H9 (cell line): ENCODE results near the gene COPS6. TPM values are rescaled to one million over a fixed set of nuclear protein-coding genes. Genes with fewer than 3 reads are reported as not detected.

ENCODE experiments used
- DNase-seq: peaks from one replicate; pipeline ENCODE4 v3.0.0-alpha.2; 2017
- H2AFZ ChIP-seq: one replicate; pipeline ENCODE4 v1.6.1; 2013; ENCODE audit warnings: mild to moderate bottlenecking, low read length, control low read depth, moderate library complexity
- H2AK5ac ChIP-seq: 2 replicates; pipeline ENCODE4 v1.6.1; 2013; ENCODE audit warnings: low read length, control low read depth, mixed read lengths; ENCODE audit not compliant: insufficient read length
- H2BK120ac ChIP-seq: one replicate; pipeline ENCODE4 v1.6.1; 2013; ENCODE audit warnings: low read depth, mild to moderate bottlenecking, low read length, control low read depth, inconsistent platforms; ENCODE audit not compliant: poor library complexity, severe bottlenecking
- H2BK12ac ChIP-seq: 2 replicates; pipeline ENCODE4 v1.6.1; 2013; ENCODE audit warnings: low read length, control low read depth, mixed read lengths, low read depth; ENCODE audit not compliant: insufficient read length
- H2BK15ac ChIP-seq: 2 replicates; pipeline ENCODE4 v1.6.1; 2013; ENCODE audit warnings: low read depth, low read length, control low read depth
- H2BK20ac ChIP-seq: one replicate; pipeline ENCODE4 v1.6.1; 2013; ENCODE audit warnings: low read depth, mild to moderate bottlenecking, low read length, control low read depth, inconsistent platforms; ENCODE audit not compliant: poor library complexity, severe bottlenecking
- H2BK5ac ChIP-seq: 2 replicates; pipeline ENCODE4 v1.6.1; 2013; ENCODE audit warnings: low read length, control low read depth, mixed read lengths; ENCODE audit not compliant: insufficient read length
- H3K14ac ChIP-seq: 2 replicates; pipeline ENCODE4 v1.6.1; 2013; ENCODE audit warnings: low read length, control low read depth; ENCODE audit not compliant: insufficient read depth
- H3K18ac ChIP-seq: 2 replicates; pipeline ENCODE4 v1.6.1; 2013; ENCODE audit warnings: low read depth, mild to moderate bottlenecking, mixed read lengths, low read length, control low read depth; ENCODE audit not compliant: insufficient read length
- H3K23ac ChIP-seq: 2 replicates; pipeline ENCODE4 v1.6.1; 2013; ENCODE audit warnings: low read length, control low read depth, mixed read lengths, low read depth; ENCODE audit not compliant: insufficient read length
- H3K23me2 ChIP-seq: 2 replicates; pipeline ENCODE4 v1.6.1; 2013; ENCODE audit warnings: low read depth, mild to moderate bottlenecking, mixed read lengths, low read length, control low read depth; ENCODE audit not compliant: insufficient read length, poor library complexity, severe bottlenecking
- H3K27ac ChIP-seq: 2 replicates; pipeline ENCODE4 v1.5.1; 2013; ENCODE audit warnings: low read length, control low read depth, mixed read lengths, low read depth; ENCODE audit not compliant: insufficient read length
- H3K27me3 ChIP-seq: 2 replicates; pipeline ENCODE4 v1.6.1; 2013; ENCODE audit warnings: low read length, control low read depth, inconsistent platforms; ENCODE audit not compliant: insufficient read depth
- H3K4ac ChIP-seq: 2 replicates; pipeline ENCODE4 v1.6.1; 2013; ENCODE audit warnings: low read depth, mild to moderate bottlenecking, control low read depth, inconsistent platforms, low read length, moderate library complexity
- H3K4me1 ChIP-seq: 2 replicates; pipeline ENCODE4 v1.6.1; 2013; ENCODE audit warnings: low read length, control low read depth, inconsistent platforms; ENCODE audit not compliant: insufficient read depth
- H3K4me2 ChIP-seq: 2 replicates; pipeline ENCODE4 v1.6.1; 2013; ENCODE audit warnings: low read length, control low read depth, mixed read lengths; ENCODE audit not compliant: insufficient read length, insufficient read depth
- H3K56ac ChIP-seq: 2 replicates; pipeline ENCODE4 v1.6.1; 2013; ENCODE audit warnings: low read depth, mild to moderate bottlenecking, mixed read lengths, low read length, control low read depth; ENCODE audit not compliant: insufficient read length
- H3K79me1 ChIP-seq: 2 replicates; pipeline ENCODE4 v1.6.1; 2013; ENCODE audit warnings: low read depth, mild to moderate bottlenecking, moderate library complexity, low read length, control low read depth, inconsistent platforms; ENCODE audit not compliant: insufficient read depth, poor library complexity, severe bottlenecking
- H3K79me2 ChIP-seq: 2 replicates; pipeline ENCODE4 v1.6.1; 2013; ENCODE audit warnings: low read length, control low read depth, inconsistent platforms; ENCODE audit not compliant: insufficient read depth
- H3K9ac ChIP-seq: 2 replicates; pipeline ENCODE4 v1.6.1; 2013; ENCODE audit warnings: low read length, control low read depth, mixed read lengths; ENCODE audit not compliant: insufficient read length; ENCODE audit errors: extremely low read depth
- H3K9me3 ChIP-seq: one replicate; pipeline ENCODE4 v1.6.1; 2013; ENCODE audit warnings: low read depth, low read length, inconsistent platforms; ENCODE audit not compliant: control insufficient read depth
- H3T11ph ChIP-seq: one replicate; pipeline ENCODE4 v1.6.1; 2013; ENCODE audit warnings: mild to moderate bottlenecking, low read length, control low read depth, inconsistent platforms
- H4K20me1 ChIP-seq: one replicate; pipeline ENCODE4 v1.6.1; 2013; ENCODE audit not compliant: control insufficient read depth, insufficient read length, insufficient read depth
- H4K5ac ChIP-seq: 2 replicates; pipeline ENCODE4 v1.6.1; 2013; ENCODE audit warnings: low read depth, mild to moderate bottlenecking, mixed read lengths, low read length, control low read depth; ENCODE audit not compliant: insufficient read length
- H4K8ac ChIP-seq: replicated peaks from 2 replicates; pipeline ENCODE4 v1.6.1; 2013; ENCODE audit warnings: low read length, control low read depth, mixed read lengths, low read depth; ENCODE audit not compliant: insufficient read length
- H4K91ac ChIP-seq: 2 replicates; pipeline ENCODE4 v1.6.1; 2013; ENCODE audit warnings: low read depth, mild to moderate bottlenecking, moderate library complexity, mixed read lengths, low read length, control low read depth; ENCODE audit not compliant: insufficient read length
- H3K27ac Mint-ChIP-seq, 3 experiments: 2 replicates in 2 of 3; 3 replicates in 1 of 3; pipeline ENCODE4 v1.8.0; 2020 to 2021; ENCODE audit warnings: mixed read lengths in 3 of 3, mild to moderate bottlenecking in 1 of 3, moderate library complexity in 1 of 3
- H3K27me3 Mint-ChIP-seq: 2 replicates; pipeline ENCODE4 v1.8.0; 2021; ENCODE audit warnings: low read depth, mild to moderate bottlenecking, moderate library complexity, mixed read lengths
- H3K36me3 Mint-ChIP-seq, 3 experiments: 2 replicates in 2 of 3; 3 replicates in 1 of 3; pipeline ENCODE4 v1.8.0; 2020 to 2021; ENCODE audit warnings: low read depth in 3 of 3, mixed read lengths in 3 of 3; ENCODE audit not compliant: insufficient read depth in 1 of 3
- H3K4me1 Mint-ChIP-seq, 2 experiments: 2 replicates each; pipeline ENCODE4 v1.8.0; 2020; ENCODE audit warnings: mixed read lengths in 2 of 2
- H3K4me3 Mint-ChIP-seq, 2 experiments: 2 replicates in 1 of 2; 3 replicates in 1 of 2; pipeline ENCODE4 v1.8.0; 2020 to 2021; ENCODE audit warnings: mild to moderate bottlenecking in 2 of 2, mixed read lengths in 2 of 2, moderate library complexity in 1 of 2
- H3K9me3 Mint-ChIP-seq, 2 experiments: 2 replicates in 1 of 2; 3 replicates in 1 of 2; pipeline ENCODE4 v1.8.0; 2020; ENCODE audit warnings: mild to moderate bottlenecking in 2 of 2, mixed read lengths in 2 of 2, moderate library complexity in 1 of 2
- WGBS: extraction: QIAGEN DNeasy Blood & Tissue Kit; methylation state at CpG from one replicate; pipeline ENCODE4 v1.1.7; 2013; ENCODE audit warnings: missing lambda C conversion rate, low lambda C conversion rate, mixed read lengths; ENCODE audit not compliant: insufficient read length; ENCODE audit errors: extremely low coverage; 5-methylcytosine and 5-hydroxymethylcytosine counted together
- total RNA-seq: library from RNA; stranded (reverse); gene quantifications from 2 replicates; pipeline ENCODE4 v1.2.1, GENCODE V29; 2021
- TF ChIP-seq, protein P1 (sequence below): fragments of 200-600 bp; sonication (generic); conservative IDR thresholded peaks from 3 replicates; pipeline ENCODE4 v1.8.0; 2021; ENCODE audit warnings: antibody characterized with exemption, mild to moderate bottlenecking

COPS6 gene
- total RNA-seq, 1 experiment from 2014 or later = 140 TPM

DNA sequence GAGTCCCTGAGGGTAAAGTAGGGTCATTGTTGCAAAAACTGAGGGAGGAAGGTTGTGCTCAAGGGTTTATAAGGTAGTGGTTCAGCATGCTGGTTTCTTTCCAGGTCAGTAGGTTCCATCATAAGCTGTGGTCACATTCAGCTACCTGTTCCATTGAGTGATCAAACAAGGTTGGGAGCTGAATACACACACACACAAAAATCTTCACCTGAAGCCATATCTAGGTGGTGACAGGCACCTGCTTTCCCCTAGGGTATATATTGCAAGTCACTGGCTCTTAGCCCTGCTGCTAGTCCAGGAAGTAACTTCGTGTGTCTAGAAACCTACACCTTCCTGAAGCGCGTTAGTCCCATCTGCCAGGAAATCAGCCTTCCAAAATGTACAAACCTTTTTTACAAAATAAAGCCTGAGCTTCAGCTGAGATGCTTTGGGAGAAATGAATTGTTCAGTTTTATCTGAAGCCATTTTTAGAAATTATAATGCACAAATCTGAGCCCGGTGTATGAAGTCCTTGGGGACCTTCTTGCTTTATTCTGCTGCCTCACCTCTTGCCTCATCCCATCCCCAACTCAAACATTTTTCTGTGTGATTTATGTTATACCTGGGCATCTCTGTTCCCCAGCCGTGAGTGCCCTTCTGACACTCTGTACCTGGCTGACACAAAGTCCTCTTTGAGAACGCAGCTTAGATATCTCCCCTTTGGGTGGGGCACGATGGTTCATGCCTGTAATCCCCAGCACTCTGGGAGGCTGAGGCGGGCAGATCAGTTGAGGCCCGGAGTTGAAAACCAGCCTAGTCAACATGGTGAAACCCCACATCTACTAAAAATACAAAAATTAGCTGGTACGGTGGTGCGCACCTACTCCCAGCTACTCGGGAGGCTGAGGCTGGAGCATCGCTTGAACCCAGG lies 49.3 kb downstream of the COPS6 start:
- no peak overlapping the region for H4K91ac ChIP-seq
- H2BK20ac ChIP-seq = no peak overlapping the region
- no peak overlapping the region for H2BK5ac ChIP-seq
- Mint-ChIP-seq H3K27ac (no peak overlapping the region; a peak in 1 of 7 replicates), H3K4me3 (no peak overlapping the region), H3K9me3 (no peaks in the 10 kb centered on the region), H3K4me1 (peaks cover 3 to 5% of the 10 kb centered on the region in 2 experiments), H3K36me3 (no peaks in the 10 kb centered on the region), H3K27me3 (peaks cover 7% of the 10 kb centered on the region)
- H2BK15ac ChIP-seq = no peak overlapping the region
- no peak overlapping the region for H3K23ac ChIP-seq
- no peak overlapping the region for H3T11ph ChIP-seq
- no peak overlapping the region for H3K4ac ChIP-seq
- no peaks in the 10 kb centered on the region for H4K20me1 ChIP-seq
- H3K4me1 ChIP-seq = no peaks in the 10 kb centered on the region
- TF ChIP-seq, protein P1, sequence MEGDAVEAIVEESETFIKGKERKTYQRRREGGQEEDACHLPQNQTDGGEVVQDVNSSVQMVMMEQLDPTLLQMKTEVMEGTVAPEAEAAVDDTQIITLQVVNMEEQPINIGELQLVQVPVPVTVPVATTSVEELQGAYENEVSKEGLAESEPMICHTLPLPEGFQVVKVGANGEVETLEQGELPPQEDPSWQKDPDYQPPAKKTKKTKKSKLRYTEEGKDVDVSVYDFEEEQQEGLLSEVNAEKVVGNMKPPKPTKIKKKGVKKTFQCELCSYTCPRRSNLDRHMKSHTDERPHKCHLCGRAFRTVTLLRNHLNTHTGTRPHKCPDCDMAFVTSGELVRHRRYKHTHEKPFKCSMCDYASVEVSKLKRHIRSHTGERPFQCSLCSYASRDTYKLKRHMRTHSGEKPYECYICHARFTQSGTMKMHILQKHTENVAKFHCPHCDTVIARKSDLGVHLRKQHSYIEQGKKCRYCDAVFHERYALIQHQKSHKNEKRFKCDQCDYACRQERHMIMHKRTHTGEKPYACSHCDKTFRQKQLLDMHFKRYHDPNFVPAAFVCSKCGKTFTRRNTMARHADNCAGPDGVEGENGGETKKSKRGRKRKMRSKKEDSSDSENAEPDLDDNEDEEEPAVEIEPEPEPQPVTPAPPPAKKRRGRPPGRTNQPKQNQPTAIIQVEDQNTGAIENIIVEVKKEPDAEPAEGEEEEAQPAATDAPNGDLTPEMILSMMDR = no peak
- H3K4me2 ChIP-seq = no peak overlapping the region
- no peaks in the 10 kb centered on the region for H3K9me3 ChIP-seq
- no peak for DNase-seq
- H3K79me1 ChIP-seq = no peaks in the 10 kb centered on the region
- no peak overlapping the region for H3K27ac ChIP-seq
- no peak overlapping the region for H3K56ac ChIP-seq
- H3K9ac ChIP-seq = no peak overlapping the region
- H3K79me2 ChIP-seq = no peaks in the 10 kb centered on the region
- no peak overlapping the region for H2AFZ ChIP-seq
- H2AK5ac ChIP-seq = no peak overlapping the region
- no peak overlapping the region for H4K5ac ChIP-seq
- no peak overlapping the region for H4K8ac ChIP-seq
- H3K23me2 ChIP-seq = no peaks in the 10 kb centered on the region
- no CpG with 5 or more reads among the region's 13 CpGs for WGBS
- no peaks in the 10 kb centered on the region for H3K27me3 ChIP-seq
- H2BK120ac ChIP-seq = no peak overlapping the region
- H2BK12ac ChIP-seq = no peak overlapping the region
- H3K18ac ChIP-seq = no peak overlapping the region
- H3K14ac ChIP-seq = no peak overlapping the region
